AG04450 (cell line): ENCODE results near the gene ZNF600. TPM values are rescaled to one million over a fixed set of nuclear protein-coding genes. Genes with fewer than 3 reads are reported as not detected.
"Not testable (repeated sequence)": the region's sequence is repeated elsewhere in the genome, so short reads cannot be mapped to it uniquely, and the experiment has no call there.

Experiments
- CTCF ChIA-PET: fragments of 300-600, 350-600 bp; formaldehyde crosslinking; extraction: SDS; loops from one replicate; lab custom pipeline; 2022; ENCODE audit warnings: antibody characterized with exemption, inconsistent platforms; lab: Charles Lee
- POLR2A ChIA-PET: fragments of 350-600 bp; formaldehyde crosslinking; extraction: SDS; loops from one replicate; lab custom pipeline; 2021; ENCODE audit warnings: antibody characterized with exemption, inconsistent platforms; lab: Yijun Ruan, JAX
- DNase-seq: peaks from one replicate; pipeline ENCODE4 v3.0.0-alpha.2; 2011; ENCODE audit warnings: low read depth, low spot score
- H3K27ac ChIP-seq: one replicate; pipeline ENCODE4 v1.5.1; 2012; ENCODE audit warnings: low read depth, low read length, control low read depth
- H3K27me3 ChIP-seq: one replicate; pipeline ENCODE4 v1.6.0; 2012; ENCODE audit warnings: low read length; ENCODE audit not compliant: control insufficient read depth, insufficient read depth
- H3K4me3 ChIP-seq: 2 replicates; pipeline ENCODE4 v1.5.1; 2011; ENCODE audit warnings: mild to moderate bottlenecking, low read depth, low read length, control low read depth
- H3K9me3 ChIP-seq: 2 replicates; pipeline ENCODE4 v1.5.1; 2012; ENCODE audit warnings: low read length; ENCODE audit not compliant: control insufficient read depth, insufficient read depth
- CTCF ChIP-seq: IDR thresholded peaks from 2 replicates; pipeline ENCODE4 v1.5.1; 2011; ENCODE audit warnings: low read depth, low read length, control low read depth, inconsistent platforms
- polyA plus RNA-seq: library from polyadenylated mRNA; depleted of rRNA; stranded (reverse); fragments of >200 nt; gene quantifications from 2 replicates; pipeline ENCODE4 v1.2.3, GENCODE V29; 2011

ZNF600 gene
- polyA plus RNA-seq, 1 experiment: 4.7 TPM

- Histone ChIP-seq H3K4me3 (no peak overlapping the region), H3K27me3 (no peaks in the 10 kb centered on the region), H3K27ac (no peak overlapping the region), H3K9me3 (peaks cover 27% of the 10 kb centered on the region)
- TF ChIP-seq CTCF: no peak
- POLR2A ChIA-PET: no interaction called here
- no peak for DNase-seq
- CTCF ChIA-PET: no interaction called here
These were observed 7.8 kb downstream of the ZNF600 start for GRCh38 chr19:52778811-52779210.

- H3K9me3 ChIP-seq, H3K27me3 ChIP-seq, CTCF ChIA-PET, H3K4me3 ChIP-seq, DNase-seq, H3K27ac ChIP-seq, POLR2A ChIA-PET: not testable (repeated sequence)
These were observed 30.1 kb downstream of the ZNF600 start for GRCh38 chr19:52756447-52756846.

GRCh38 chr19:52749780-52750179 is 36.8 kb downstream of the ZNF600 start:
- Histone ChIP-seq H3K27me3 (no peaks in the 10 kb centered on the region), H3K4me3 (no peak overlapping the region), H3K9me3 (no peaks in the 10 kb centered on the region), H3K27ac (no peak overlapping the region)
- no peak for DNase-seq
- POLR2A ChIA-PET: no interaction called here
- CTCF ChIA-PET: no interaction called here
- TF ChIP-seq CTCF: no peak

GRCh38 chr19:52748336-52748950 is 38.1 kb downstream of the ZNF600 start:
- ChIA-PET CTCF (no interaction called here), POLR2A (no interaction called here)
- H3K27me3 ChIP-seq: no peaks in the 10 kb centered on the region
- H3K4me3 ChIP-seq: no peak overlapping the region
- no peak for DNase-seq
- no peak overlapping the region for H3K27ac ChIP-seq
- peaks cover 8% of the 10 kb centered on the region for H3K9me3 ChIP-seq
- TF ChIP-seq CTCF: peak; percentile 28; the same call in 1 of the 2 replicates

GRCh38 chr19:52745919-52746318 is 40.7 kb downstream of the ZNF600 start:
- CTCF ChIA-PET: interaction anchor here (0.6 kb wide), 1 partner anchor 260 kb away, joined by 5 read pairs; no protein-coding TSS in a partner anchor
- POLR2A ChIA-PET: not testable (repeated sequence)

GRCh38 chr19:52743091-52743490 is 43.5 kb downstream of the ZNF600 start:
- Histone ChIP-seq H3K9me3 (peaks cover 25% of the 10 kb centered on the region), H3K27me3 (no peaks in the 10 kb centered on the region), H3K27ac (no peak overlapping the region), H3K4me3 (no peak overlapping the region)
- ChIA-PET CTCF (no interaction called here), POLR2A (no interaction called here)
- no peak for TF ChIP-seq CTCF
- DNase-seq: no peak

More at GRCh38 chr19:52745919-52746318, 40.7 kb downstream of the ZNF600 start:
- H3K27me3 ChIP-seq, DNase-seq, H3K27ac ChIP-seq, H3K4me3 ChIP-seq: not testable (repeated sequence)
- peaks cover 12% of the 10 kb centered on the region for H3K9me3 ChIP-seq
